ENCODE results near the gene NUAK1. TPM values are rescaled to one million over a fixed set of nuclear protein-coding genes. Genes with fewer than 3 reads are reported as not detected.
"Not testable (repeated sequence)": the region's sequence is repeated elsewhere in the genome, so short reads cannot be mapped to it uniquely, and the experiment has no call there.

NUAK1 gene
- polyA plus RNA-seq, 2 donors = 0.73 to 0.82 TPM

GRCh38 chr12:106150555-106150954 lies 11.8 kb upstream of the NUAK1 start:
- Histone ChIP-seq H3K27ac (ENCODE audit: low read depth in 2 of 2, low read length in 1 of 2) (no peak overlapping the region), H3K36me3 (ENCODE audit: control insufficient read depth in 2 of 2, insufficient read depth in 2 of 2, low read length in 1 of 2) (no peaks in the 10 kb centered on the region), H3K4me3 (ENCODE audit: low read depth in 1 of 2, low read length in 2 of 2) (no peak overlapping the region), H3K9me3 (ENCODE audit: control insufficient read depth in 2 of 2, insufficient read depth in 1 of 2, low read depth in 1 of 2, low read length in 1 of 2) (no peaks in the 10 kb centered on the region), H3K27me3 (ENCODE audit: control insufficient read depth in 1 of 2, insufficient read depth in 2 of 2, low read length in 2 of 2) (no peaks in the 10 kb centered on the region), H3K4me1 (ENCODE audit: control insufficient read depth in 2 of 2, insufficient read depth in 2 of 2, low read length in 1 of 2) (no peaks in the 10 kb centered on the region)
- 76 to 88% methylated on average over 5 of the region's 5 CpGs for WGBS, 2 donors

GRCh38 chr12:106149096-106149784 lies 10.5 kb upstream of the NUAK1 start:
- Histone ChIP-seq H3K36me3 (ENCODE audit: control insufficient read depth in 2 of 2, insufficient read depth in 2 of 2, low read length in 1 of 2) (no peaks in the 10 kb centered on the region), H3K9me3 (ENCODE audit: control insufficient read depth in 2 of 2, insufficient read depth in 1 of 2, low read depth in 1 of 2, low read length in 1 of 2) (no peaks in the 10 kb centered on the region), H3K4me1 (ENCODE audit: control insufficient read depth in 2 of 2, insufficient read depth in 2 of 2, low read length in 1 of 2) (no peaks in the 10 kb centered on the region), H3K27me3 (ENCODE audit: control insufficient read depth in 1 of 2, insufficient read depth in 2 of 2, low read length in 2 of 2) (no peaks in the 10 kb centered on the region), H3K4me3 (ENCODE audit: low read depth in 1 of 2, low read length in 2 of 2) (no peak overlapping the region), H3K27ac (ENCODE audit: low read depth in 2 of 2, low read length in 1 of 2) (no peak overlapping the region)
- 57 to 58% methylated on average over 10 of the region's 10 CpGs for WGBS, 2 donors

- Histone ChIP-seq H3K36me3 (ENCODE audit: control insufficient read depth in 2 of 2, insufficient read depth in 2 of 2, low read length in 1 of 2) (no peaks in the 10 kb centered on the region), H3K4me1 (ENCODE audit: control insufficient read depth in 2 of 2, insufficient read depth in 2 of 2, low read length in 1 of 2) (no peaks in the 10 kb centered on the region), H3K27me3 (ENCODE audit: control insufficient read depth in 1 of 2, insufficient read depth in 2 of 2, low read length in 2 of 2) (no peaks in the 10 kb centered on the region), H3K27ac (ENCODE audit: low read depth in 2 of 2, low read length in 1 of 2) (no peak overlapping the region), H3K4me3 (ENCODE audit: low read depth in 1 of 2, low read length in 2 of 2) (no peak overlapping the region), H3K9me3 (ENCODE audit: control insufficient read depth in 2 of 2, insufficient read depth in 1 of 2, low read depth in 1 of 2, low read length in 1 of 2) (no peaks in the 10 kb centered on the region)
- 57 to 62% methylated on average over 12 of the region's 12 CpGs for WGBS, 2 donors
These were observed 9.2 kb upstream of the NUAK1 start for GRCh38 chr12:106147956-106148355.

GRCh38 chr12:106146987-106147386 lies 8.2 kb upstream of the NUAK1 start:
- H3K36me3 ChIP-seq (ENCODE audit: control insufficient read depth in 2 of 2, insufficient read depth in 2 of 2, low read length in 1 of 2) = no peaks in the 10 kb centered on the region
- no peaks in the 10 kb centered on the region for H3K4me1 ChIP-seq (ENCODE audit: control insufficient read depth in 2 of 2, insufficient read depth in 2 of 2, low read length in 1 of 2)
- WGBS, 2 donors = 94 to 99% methylated on average over 4 of the region's 4 CpGs
- no peak overlapping the region for H3K4me3 ChIP-seq (ENCODE audit: low read depth in 1 of 2, low read length in 2 of 2)
- H3K9me3 ChIP-seq (ENCODE audit: control insufficient read depth in 2 of 2, insufficient read depth in 1 of 2, low read depth in 1 of 2, low read length in 1 of 2) = no peaks in the 10 kb centered on the region
- no peak overlapping the region for H3K27ac ChIP-seq (ENCODE audit: low read depth in 2 of 2, low read length in 1 of 2)
- no peaks in the 10 kb centered on the region for H3K27me3 ChIP-seq (ENCODE audit: control insufficient read depth in 1 of 2, insufficient read depth in 2 of 2, low read length in 2 of 2)

GRCh38 chr12:106145539-106146447 lies 7.0 kb upstream of the NUAK1 start:
- H3K4me3 ChIP-seq (ENCODE audit: low read depth in 1 of 2, low read length in 2 of 2) = no peak overlapping the region
- 48 to 53% methylated on average over 14 of the region's 14 CpGs for WGBS, 2 donors
- H3K27ac ChIP-seq (ENCODE audit: low read depth in 2 of 2, low read length in 1 of 2) = no peak overlapping the region
- H3K36me3 ChIP-seq (ENCODE audit: control insufficient read depth in 2 of 2, insufficient read depth in 2 of 2, low read length in 1 of 2) = no peaks in the 10 kb centered on the region
- H3K4me1 ChIP-seq (ENCODE audit: control insufficient read depth in 2 of 2, insufficient read depth in 2 of 2, low read length in 1 of 2) = no peaks in the 10 kb centered on the region
- H3K27me3 ChIP-seq (ENCODE audit: control insufficient read depth in 1 of 2, insufficient read depth in 2 of 2, low read length in 2 of 2) = no peaks in the 10 kb centered on the region
- H3K9me3 ChIP-seq (ENCODE audit: control insufficient read depth in 2 of 2, insufficient read depth in 1 of 2, low read depth in 1 of 2, low read length in 1 of 2) = no peaks in the 10 kb centered on the region

GRCh38 chr12:106144847-106145246 lies 6.1 kb upstream of the NUAK1 start:
- Histone ChIP-seq H3K27me3 (ENCODE audit: control insufficient read depth in 1 of 2, insufficient read depth in 2 of 2, low read length in 2 of 2) (no peaks in the 10 kb centered on the region), H3K9me3 (ENCODE audit: control insufficient read depth in 2 of 2, insufficient read depth in 1 of 2, low read depth in 1 of 2, low read length in 1 of 2) (no peaks in the 10 kb centered on the region), H3K36me3 (ENCODE audit: control insufficient read depth in 2 of 2, insufficient read depth in 2 of 2, low read length in 1 of 2) (no peaks in the 10 kb centered on the region), H3K4me1 (ENCODE audit: control insufficient read depth in 2 of 2, insufficient read depth in 2 of 2, low read length in 1 of 2) (no peaks in the 10 kb centered on the region), H3K4me3 (ENCODE audit: low read depth in 1 of 2, low read length in 2 of 2) (no peak overlapping the region), H3K27ac (ENCODE audit: low read depth in 2 of 2, low read length in 1 of 2) (no peak overlapping the region)
- WGBS, 2 donors = 65 to 70% methylated on average over 2 of the region's 2 CpGs

- H3K36me3 ChIP-seq (ENCODE audit: control insufficient read depth in 2 of 2, insufficient read depth in 2 of 2, low read length in 1 of 2) = no peaks in the 10 kb centered on the region
- peaks cover 2 to 4% of the 10 kb centered on the region in 2 donors for H3K4me1 ChIP-seq (ENCODE audit: control insufficient read depth in 2 of 2, insufficient read depth in 2 of 2, low read length in 1 of 2)
- no peaks in the 10 kb centered on the region for H3K9me3 ChIP-seq (ENCODE audit: control insufficient read depth in 2 of 2, insufficient read depth in 1 of 2, low read depth in 1 of 2, low read length in 1 of 2)
- 82% methylated on average over 7 of the region's 7 CpGs for WGBS, 2 donors
- H3K4me3 ChIP-seq (ENCODE audit: low read depth in 1 of 2, low read length in 2 of 2) = no peak overlapping the region
- H3K27ac ChIP-seq (ENCODE audit: low read depth in 2 of 2, low read length in 1 of 2) = no peak overlapping the region
- H3K27me3 ChIP-seq (ENCODE audit: control insufficient read depth in 1 of 2, insufficient read depth in 2 of 2, low read length in 2 of 2) = no peaks in the 10 kb centered on the region
These were observed 4.0 kb upstream of the NUAK1 start for GRCh38 chr12:106142591-106143261.

- not testable (repeated sequence) for H3K27ac ChIP-seq (ENCODE audit: low read depth in 2 of 2, low read length in 1 of 2); H3K27me3 ChIP-seq (ENCODE audit: control insufficient read depth in 1 of 2, insufficient read depth in 2 of 2, low read length in 2 of 2)
These were observed 3.2 kb upstream of the NUAK1 start for GRCh38 chr12:106141920-106142319.

GRCh38 chr12:106141452-106141851 lies 2.7 kb upstream of the NUAK1 start:
- Histone ChIP-seq H3K27me3 (ENCODE audit: control insufficient read depth in 1 of 2, insufficient read depth in 2 of 2, low read length in 2 of 2) (no peaks in the 10 kb centered on the region), H3K36me3 (ENCODE audit: control insufficient read depth in 2 of 2, insufficient read depth in 2 of 2, low read length in 1 of 2) (no peaks in the 10 kb centered on the region), H3K4me1 (ENCODE audit: control insufficient read depth in 2 of 2, insufficient read depth in 2 of 2, low read length in 1 of 2) (peaks cover 2 to 4% of the 10 kb centered on the region in 2 donors), H3K4me3 (ENCODE audit: low read depth in 1 of 2, low read length in 2 of 2) (no peak overlapping the region), H3K9me3 (ENCODE audit: control insufficient read depth in 2 of 2, insufficient read depth in 1 of 2, low read depth in 1 of 2, low read length in 1 of 2) (no peaks in the 10 kb centered on the region), H3K27ac (ENCODE audit: low read depth in 2 of 2, low read length in 1 of 2) (no peak overlapping the region)
- 61 to 62% methylated on average over 3 of the region's 3 CpGs for WGBS, 2 donors

More at GRCh38 chr12:106141920-106142319, 3.2 kb upstream of the NUAK1 start:
- H3K4me1 ChIP-seq (ENCODE audit: control insufficient read depth in 2 of 2, insufficient read depth in 2 of 2, low read length in 1 of 2); H3K4me3 ChIP-seq (ENCODE audit: low read depth in 1 of 2, low read length in 2 of 2); H3K9me3 ChIP-seq (ENCODE audit: control insufficient read depth in 2 of 2, insufficient read depth in 1 of 2, low read depth in 1 of 2, low read length in 1 of 2); H3K36me3 ChIP-seq (ENCODE audit: control insufficient read depth in 2 of 2, insufficient read depth in 2 of 2, low read length in 1 of 2): not testable (repeated sequence)
- 83 to 85% methylated on average over 8 of the region's 8 CpGs for WGBS, 2 donors
